Subcutaneous adipose tissue (tissue), 4 donors: ENCODE measurements around the gene MEIOB. TPM values are rescaled to one million over a fixed set of nuclear protein-coding genes. Genes with fewer than 3 reads are reported as not detected.

Experiments used
- total RNA-seq, 4 donors: library from RNA; depleted of rRNA; stranded (reverse); fragments of >200 nt; gene quantifications; one replicate each; pipeline ENCODE4 v1.1.0, GENCODE V29; 2016
- TF ChIP-seq, protein P1 (sequence below): fragments of 450-650 bp; IDR thresholded peaks from one replicate; pipeline ENCODE4 v1.5.1; 2016; ENCODE audit warnings: low read depth, mild to moderate bottlenecking, control low read depth, antibody characterized with exemption, moderate library complexity

MEIOB gene
- total RNA-seq, 4 donors from 2014 or later: not detected

DNA sequence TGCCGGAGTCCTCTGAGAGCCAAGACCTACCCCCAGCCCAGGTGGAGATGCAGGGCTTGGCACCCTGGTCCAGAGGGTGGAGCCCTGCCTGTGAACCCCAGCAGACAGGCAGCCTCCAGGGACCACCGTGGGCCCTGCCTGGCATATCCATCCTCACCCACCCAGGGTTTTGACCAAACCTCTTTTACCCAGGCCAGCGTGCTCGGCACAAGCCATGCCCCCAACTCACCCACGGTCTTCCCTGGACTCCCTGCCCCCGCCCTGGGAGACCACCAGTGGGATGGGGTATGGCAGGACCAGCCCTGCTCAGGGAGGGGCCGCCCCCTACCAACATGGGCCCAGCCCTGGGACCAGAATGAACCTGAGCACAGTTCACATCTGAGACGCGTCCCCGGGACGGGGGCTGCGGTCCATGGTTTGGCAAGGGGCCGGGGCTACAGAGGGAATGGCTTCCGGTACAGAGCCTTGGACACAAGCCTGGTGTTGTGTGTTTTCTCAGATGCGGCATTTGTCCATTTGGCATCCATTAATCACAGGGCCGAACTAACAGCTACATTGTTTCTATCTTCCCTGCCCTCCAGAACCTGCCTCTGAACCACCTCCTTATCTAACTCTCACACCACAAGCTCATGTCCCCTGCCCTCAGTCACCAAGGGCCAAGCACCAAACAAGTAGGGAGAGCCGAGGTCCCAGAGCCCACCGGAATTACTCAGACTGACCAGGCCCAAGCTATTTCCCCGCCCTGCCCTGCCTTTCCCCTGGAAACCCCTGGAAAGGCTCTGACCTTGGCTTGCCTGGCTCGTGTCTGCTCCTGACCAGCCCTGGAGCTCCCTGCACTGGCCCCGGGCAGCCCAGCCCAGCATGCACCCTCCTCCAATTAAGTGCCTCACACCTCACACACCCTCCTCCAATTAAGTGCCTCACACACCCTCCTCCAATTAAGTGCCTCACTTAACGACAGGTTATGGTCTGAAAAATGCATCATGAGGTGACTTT is 32.2 kb upstream of the MEIOB start:
- TF ChIP-seq, protein P1, sequence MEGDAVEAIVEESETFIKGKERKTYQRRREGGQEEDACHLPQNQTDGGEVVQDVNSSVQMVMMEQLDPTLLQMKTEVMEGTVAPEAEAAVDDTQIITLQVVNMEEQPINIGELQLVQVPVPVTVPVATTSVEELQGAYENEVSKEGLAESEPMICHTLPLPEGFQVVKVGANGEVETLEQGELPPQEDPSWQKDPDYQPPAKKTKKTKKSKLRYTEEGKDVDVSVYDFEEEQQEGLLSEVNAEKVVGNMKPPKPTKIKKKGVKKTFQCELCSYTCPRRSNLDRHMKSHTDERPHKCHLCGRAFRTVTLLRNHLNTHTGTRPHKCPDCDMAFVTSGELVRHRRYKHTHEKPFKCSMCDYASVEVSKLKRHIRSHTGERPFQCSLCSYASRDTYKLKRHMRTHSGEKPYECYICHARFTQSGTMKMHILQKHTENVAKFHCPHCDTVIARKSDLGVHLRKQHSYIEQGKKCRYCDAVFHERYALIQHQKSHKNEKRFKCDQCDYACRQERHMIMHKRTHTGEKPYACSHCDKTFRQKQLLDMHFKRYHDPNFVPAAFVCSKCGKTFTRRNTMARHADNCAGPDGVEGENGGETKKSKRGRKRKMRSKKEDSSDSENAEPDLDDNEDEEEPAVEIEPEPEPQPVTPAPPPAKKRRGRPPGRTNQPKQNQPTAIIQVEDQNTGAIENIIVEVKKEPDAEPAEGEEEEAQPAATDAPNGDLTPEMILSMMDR: no peak

DNA sequence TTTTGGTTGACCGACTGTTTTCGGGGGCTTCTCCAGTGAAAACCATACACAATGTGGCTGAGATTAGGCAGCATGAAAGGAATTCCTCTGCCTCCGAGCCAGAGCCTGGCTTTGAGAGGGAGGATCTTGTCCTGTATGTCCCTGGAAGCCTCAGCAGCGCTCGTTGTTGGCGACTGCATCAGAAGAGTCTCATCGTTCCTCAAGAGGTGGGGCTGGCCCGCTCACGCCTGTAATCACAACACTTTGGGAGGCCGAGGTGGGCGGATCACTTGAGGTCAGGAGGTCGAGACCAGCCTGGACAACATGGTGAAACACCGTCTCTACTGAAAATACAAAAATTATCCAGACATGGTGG is 31.2 kb upstream of the MEIOB start:
- TF ChIP-seq, protein P1: no peak

DNA sequence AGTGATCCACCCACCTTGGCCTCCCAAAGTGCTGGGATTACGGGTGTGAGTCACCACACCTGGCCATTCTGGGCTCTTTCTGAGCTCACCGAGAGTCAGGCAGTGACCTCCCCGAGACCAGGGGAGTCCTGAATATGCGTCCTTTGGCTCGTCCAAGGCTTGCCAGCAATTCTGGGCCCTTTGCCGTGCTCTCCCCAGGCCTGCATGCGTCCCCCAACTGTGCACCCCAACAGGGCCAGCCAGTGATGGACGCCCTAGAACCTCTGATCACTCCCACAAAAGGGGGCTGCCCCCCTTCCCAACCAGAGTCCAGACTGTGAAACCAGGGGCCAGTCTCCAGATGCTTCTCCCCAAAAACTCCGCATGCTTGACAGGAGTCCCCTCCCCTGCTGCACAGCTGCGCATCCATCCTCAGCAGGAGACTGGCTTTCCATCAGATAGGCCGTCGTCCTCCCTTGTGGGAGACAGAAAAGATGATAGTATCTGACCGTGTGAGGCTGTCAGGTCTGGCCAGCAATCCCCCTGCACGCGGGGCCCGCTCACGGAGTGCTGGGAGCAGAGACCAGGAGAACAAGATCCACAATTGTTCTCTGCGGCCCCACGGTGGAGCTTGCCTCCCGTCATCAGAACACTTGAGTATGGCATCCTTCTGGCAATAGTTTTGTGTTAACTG is 30.7 kb upstream of the MEIOB start:
- TF ChIP-seq, protein P1: no peak

DNA sequence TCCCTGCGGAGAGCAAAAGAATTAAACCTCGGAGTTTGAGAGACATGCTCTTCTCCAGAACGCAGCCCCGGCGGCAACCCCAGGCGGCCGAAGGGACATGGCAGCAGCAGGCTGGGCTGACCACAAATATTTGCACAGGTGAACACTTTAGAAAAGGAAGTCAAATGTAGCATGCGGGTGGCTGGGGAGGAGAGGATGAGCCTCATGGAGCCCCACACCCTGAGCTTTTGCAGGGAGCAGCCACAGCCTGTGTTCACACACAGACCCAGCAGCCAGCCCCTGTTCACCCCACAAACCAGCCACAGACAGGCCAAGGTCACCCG is 28.4 kb upstream of the MEIOB start:
- TF ChIP-seq, protein P1: no peak

DNA sequence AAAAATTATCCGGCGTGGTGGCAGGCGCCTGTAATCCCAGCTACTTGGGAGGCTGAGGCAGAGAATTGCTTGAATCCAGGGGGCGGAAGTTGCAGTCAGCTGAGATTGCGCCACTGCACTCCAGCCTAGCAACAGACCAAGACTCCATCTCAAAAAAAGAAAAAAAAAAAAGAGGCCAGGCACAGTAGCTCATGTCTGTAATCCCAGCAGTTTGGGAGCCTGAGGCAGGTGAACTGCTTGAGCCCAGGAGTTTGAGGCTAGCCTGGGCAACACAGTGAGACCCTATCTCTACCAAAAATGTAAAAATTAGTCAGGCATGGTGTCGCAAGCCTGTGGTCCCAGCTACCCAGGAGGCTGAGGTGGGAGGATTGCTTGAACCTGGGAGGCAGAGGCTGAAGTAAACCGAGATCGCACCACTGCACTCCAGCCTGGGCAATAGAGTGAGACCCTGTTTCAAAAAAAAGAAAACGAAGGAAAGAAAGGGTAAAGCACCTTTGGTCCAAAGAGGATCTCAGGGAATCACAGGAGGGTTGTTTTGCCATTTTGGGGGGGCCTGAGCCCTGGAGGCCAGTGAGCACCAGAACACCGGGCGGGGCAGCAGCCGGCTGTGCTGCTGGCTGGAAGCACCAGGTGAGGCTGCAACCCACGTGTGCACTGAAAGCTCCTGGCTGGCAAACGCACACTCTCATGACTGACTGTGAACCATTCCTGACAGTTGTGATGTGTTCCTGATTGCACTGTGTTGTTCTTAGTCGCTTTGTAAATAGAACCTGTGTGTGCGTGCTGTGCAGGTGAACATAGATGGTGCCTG is 27.9 kb upstream of the MEIOB start:
- TF ChIP-seq, protein P1: no peak

DNA sequence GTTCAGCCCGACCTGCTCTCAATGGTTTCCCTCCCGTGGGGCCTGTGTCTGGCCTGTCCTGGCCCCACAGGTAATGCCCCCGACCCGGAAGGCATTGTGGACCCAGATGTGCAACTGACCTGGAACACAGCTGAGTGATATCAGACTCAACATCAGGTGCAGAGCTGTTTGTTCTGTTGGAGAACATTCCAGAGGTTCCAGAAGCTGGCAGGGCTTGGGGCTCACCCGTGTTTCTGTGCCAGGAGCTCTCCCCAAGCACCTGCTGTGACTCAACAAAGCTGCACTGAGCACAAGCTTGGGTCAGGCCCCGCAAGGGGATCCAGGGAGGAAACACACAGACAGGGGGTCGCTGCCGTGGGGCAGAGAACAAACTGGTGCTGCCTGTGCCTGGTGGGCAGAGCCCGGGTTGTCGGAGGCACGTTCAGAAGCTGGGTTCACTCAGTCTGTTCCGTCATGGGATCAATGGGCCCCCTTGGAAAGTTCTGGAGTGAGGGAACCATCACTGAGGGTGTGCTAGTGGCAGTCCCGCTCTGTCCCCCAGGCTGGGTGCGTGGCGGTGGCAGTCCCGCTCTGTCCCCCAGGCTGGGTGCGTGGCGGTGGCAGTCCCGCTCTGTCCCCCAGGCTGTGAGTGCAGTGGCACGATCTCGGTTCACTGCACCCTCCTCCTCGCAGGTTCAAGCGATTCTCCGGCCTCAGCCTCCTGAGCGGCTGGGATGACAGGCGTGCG is 24.1 kb upstream of the MEIOB start:
- TF ChIP-seq, protein P1: no peak
